Stomach (tissue), 4 donors: Measurements from ENCODE around the gene EPHB6.

ENCODE experiments used
- POLR2A ChIP-seq, 4 donors: fragments of 450-650 bp; IDR thresholded peaks; one replicate each; pipeline ENCODE4 v1.6.1; 2016; ENCODE audit warnings: antibody characterized with exemption in 4 of 4, control low read depth in 2 of 4, mild to moderate bottlenecking in 1 of 4, moderate library complexity in 1 of 4
- TF ChIP-seq, protein P1 (sequence below), 7 experiments: fragments of 450-650 bp in 4 of 7; fragments of 200-600 bp in 3 of 7; sonication (generic) in 3 of 7; IDR thresholded peaks; one replicate each; pipeline ENCODE4 v1.5.1; 2016 to 2019; ENCODE audit warnings: antibody characterized with exemption in 7 of 7, control low read depth in 2 of 7, mild to moderate bottlenecking in 1 of 7

DNA sequence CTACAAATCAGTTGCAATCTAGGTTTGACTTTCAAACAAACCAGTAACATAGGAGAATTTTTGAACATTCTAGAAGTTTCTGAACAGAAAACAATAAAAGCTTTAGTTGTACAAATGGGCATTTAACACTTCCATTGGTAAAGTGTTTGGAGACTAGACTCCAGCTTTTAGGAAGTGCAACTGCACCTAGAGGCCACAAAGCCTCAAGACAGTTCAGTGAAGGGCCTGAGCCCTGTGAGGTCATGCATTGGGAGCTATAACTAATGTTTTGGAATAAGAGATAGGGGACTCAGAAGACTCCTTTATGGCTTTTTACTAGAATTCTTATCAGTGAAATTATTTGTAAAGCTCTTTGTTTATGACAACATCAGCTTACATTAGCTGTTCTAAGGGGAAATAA, 3.0 kb upstream of the EPHB6 start:
- TF ChIP-seq, protein P1, sequence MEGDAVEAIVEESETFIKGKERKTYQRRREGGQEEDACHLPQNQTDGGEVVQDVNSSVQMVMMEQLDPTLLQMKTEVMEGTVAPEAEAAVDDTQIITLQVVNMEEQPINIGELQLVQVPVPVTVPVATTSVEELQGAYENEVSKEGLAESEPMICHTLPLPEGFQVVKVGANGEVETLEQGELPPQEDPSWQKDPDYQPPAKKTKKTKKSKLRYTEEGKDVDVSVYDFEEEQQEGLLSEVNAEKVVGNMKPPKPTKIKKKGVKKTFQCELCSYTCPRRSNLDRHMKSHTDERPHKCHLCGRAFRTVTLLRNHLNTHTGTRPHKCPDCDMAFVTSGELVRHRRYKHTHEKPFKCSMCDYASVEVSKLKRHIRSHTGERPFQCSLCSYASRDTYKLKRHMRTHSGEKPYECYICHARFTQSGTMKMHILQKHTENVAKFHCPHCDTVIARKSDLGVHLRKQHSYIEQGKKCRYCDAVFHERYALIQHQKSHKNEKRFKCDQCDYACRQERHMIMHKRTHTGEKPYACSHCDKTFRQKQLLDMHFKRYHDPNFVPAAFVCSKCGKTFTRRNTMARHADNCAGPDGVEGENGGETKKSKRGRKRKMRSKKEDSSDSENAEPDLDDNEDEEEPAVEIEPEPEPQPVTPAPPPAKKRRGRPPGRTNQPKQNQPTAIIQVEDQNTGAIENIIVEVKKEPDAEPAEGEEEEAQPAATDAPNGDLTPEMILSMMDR (IDR thresholded peaks at IDR 0.05), result no peak
- no peak for TF ChIP-seq POLR2A (IDR thresholded peaks at IDR 0.05)
